Skin of body (tissue), 2 donors: ENCODE results near the gene PROKR1. TPM values are rescaled to one million over a fixed set of nuclear protein-coding genes. Genes with fewer than 3 reads are reported as not detected.
"Not testable (repeated sequence)": the region's sequence is repeated elsewhere in the genome, so short reads cannot be mapped to it uniquely, and the experiment has no call there.

Experiments
- DNase-seq: peaks from one replicate; lab custom pipeline; 2025; lab: John Stamatoyannopoulos, UW
- total RNA-seq: library from RNA; depleted of rRNA; stranded (reverse); fragments of >200 nt; gene quantifications from one replicate; pipeline ENCODE4 v1.2.3, GENCODE V29; 2014

Gene PROKR1
- total RNA-seq, 1 donor from 2014 or later, result 0.10 TPM

DNA sequence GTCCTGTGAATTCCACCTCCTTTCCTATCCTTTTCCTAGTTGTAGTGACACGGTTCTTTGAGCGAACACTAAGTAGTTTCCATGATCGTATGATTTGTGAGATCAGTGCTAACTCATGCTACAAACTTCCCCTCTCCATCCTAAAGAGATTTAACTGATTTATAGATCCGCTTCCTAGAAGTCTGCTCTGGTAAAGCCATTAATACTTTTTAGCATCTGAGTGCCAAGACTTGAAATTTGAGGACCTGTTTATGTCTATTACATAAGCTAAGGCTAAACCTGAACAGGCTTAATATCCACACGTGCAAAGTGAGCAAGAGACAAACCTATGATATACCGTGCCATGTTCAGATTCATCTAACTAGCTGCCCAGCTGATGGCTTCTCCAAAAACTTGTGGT is 14.9 kb downstream of the PROKR1 start:
- DNase-seq, result peak; percentile 47

DNA sequence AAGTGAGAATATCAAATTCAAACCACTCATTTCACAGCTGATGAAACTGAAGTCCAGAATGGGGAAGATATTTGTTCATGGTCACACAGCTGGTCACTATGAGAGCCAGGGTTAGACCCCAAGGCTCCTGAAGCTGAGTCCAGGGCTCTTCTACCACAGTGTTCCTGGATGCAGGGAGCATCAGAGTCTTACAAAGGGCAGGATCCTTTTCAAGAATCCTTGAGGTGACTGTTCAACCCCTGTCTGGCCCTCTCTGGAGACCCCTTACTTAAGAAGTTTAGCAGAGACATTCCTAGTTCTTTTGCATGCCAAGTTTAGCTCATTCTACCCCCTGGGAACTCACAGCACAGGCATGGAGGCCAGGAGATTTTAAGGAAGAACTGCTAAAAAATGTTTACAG is 15.7 kb downstream of the PROKR1 start:
- no peak for DNase-seq

DNA sequence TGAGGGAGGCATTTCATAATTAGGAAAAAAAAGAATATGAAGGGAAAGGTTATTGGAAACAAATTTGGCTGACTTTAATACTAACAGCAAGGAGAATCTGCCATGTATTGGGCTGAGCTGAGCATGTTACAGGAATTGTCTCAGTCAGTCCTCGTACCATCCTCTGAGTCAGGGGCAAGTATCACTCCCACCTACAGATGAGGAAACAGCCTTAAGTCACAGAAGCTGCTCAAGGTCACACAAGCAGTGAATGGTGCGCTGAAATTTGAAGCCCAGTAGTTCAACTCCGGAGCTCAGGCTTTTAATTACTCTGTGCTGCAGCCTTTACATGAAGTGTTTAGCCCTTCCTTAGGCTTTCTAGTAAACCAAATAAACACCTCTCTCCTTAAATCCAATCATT is 17.3 kb downstream of the PROKR1 start:
- no peak for DNase-seq

DNA sequence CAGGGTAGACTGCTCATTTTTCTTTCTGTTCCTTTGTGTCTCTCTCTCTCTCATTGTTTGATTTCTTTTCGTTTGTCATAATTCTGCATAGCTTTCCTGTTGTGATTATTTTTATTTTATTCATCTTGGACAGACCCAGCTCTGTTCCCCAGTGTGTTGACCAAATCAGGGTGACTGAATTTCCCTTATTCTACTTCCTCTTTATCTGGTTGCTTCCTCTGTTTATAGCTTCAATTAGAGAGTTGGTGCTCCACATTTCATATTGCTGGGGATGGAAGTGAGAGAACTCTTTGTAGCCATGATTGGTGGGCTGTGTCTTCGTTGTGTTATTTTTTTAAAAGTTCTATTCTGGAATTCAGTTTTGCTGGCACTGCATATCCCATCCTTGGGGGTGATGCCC is 19.1 kb downstream of the PROKR1 start:
- DNase-seq, result no peak

DNA sequence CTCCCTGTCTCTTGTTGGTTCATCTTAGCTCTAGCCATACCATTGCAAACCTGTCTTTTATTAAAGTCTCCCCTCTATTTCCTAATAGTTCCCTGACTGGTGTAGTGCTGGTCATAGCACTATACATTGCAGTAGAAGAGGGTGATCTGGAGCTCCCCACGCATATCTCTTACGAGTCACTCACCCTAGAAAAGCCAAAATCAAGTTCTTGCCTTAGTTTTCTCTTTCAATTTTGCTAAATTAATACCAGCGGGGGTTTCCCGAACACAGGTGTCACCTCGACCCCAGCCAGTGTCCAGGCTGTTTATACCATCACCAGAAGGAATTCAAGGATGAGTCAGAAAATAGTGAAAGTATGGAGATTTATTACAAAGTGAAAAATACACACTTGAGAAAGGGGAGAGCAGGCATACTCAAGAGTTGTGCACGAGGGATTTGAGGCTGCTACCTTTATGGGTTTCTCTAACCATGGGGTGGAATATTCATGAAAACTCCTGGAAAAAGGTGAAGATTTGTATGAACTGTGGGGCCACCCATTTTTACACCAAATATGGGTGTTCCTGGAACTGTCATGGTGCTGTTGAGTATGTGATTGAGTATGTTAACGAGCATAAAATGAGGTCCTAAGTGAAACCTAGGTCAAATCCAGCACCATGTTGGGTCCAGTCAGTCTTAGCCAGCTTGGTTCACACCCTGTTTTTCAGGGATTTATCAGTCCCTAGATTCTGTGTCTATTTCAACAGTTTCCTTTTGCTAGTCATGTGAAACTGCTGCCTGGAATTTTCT is 20.2 kb downstream of the PROKR1 start:
- no peak for DNase-seq

DNA sequence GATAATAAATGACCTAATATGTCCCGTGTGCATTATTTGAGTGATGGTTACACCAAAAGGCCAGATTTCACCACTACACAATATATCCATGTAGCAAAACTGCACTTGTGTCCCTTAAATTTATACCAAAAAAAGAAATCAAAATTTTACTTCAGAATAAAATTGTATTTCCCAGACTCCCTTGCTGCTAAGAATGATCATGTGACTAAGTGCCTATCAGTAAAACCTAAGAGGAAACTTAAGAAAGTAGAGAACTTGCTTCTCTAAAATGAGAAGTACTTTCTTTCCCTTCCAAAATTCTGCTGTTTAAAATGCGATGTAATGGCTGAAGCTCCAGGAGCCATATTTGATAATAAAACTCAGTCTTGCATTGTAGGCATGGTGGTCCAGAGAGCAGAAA is 24.0 kb downstream of the PROKR1 start:
- no peak for DNase-seq

DNA sequence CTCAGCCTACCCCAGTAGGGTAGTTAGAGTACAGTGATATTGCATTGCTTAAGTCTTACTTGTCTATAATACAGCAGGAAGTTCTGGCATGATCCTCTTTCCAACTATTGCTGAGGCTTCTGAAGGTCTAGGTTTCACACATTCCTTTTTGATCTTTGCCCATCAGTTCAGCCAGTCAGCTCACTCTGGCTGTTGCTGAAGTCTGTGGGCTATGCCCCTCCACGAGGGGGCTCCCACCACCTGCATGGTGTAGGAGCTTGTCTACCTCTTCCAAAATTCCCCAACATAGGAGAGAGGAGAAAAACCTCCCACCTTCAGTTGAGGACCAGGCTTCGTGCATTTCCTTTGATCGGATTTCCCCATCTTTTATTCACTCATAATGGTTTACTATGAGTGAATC is 26.3 kb downstream of the PROKR1 start:
- no peak for DNase-seq

DNA sequence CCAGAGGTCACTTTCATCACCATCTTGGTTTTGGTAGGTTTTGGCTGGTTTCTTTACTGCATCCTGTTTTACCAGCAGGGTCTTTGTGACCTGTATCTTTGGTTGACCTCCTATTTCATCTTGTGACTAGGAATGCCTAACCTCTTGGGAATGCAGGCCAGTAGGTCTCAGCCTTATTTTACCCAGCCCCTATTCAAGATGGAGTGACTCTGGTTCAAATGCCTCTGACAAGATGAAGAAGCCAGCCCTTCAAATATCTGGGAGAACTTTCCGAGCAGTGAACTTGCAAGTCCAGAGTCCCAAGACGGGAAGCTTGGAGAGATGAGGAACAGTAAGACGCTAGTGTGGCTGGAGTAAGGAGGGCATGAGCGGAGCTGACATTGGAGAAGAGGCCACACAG is 28.6 kb downstream of the PROKR1 start:
- no peak for DNase-seq

DNA sequence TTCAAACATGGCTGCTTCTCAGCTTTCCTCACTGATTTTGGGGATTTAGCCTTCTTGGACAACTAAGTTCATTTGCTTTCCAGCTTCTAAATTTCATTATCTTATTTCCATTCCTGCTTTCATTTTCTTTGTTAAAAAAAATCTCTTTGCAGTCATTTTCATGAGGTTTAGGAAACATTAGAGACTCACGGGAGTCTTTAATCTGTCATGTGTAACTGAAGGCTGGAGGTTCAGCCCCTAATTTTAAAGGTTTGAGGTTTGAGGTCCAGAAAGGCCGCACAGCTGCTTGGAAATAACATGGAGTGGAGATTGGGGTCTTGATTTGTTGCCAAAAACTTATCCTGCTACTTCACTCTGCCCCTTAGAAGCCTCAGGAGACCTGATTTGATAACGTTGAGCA is 30.3 kb downstream of the PROKR1 start:
- no peak for DNase-seq

DNA sequence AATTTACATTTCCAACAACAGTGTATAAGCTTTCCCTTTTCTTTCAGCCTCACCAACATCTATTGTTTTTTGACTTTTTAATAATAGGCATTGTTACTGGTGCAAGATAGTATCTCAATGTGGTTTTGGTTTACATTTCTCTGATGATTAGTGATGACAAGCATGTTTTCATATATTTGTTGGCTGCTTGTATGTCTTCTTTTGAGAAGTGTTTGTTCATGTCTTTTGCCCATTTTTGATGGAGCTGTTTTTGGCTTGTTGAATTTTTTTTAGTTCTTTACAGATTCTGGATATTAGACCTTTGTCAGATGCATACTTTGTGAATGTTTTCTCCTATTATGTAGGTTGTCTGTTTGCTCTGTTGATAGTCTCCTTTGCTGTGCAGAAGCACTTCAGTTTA is 32.1 kb downstream of the PROKR1 start:
- DNase-seq, result no peak

DNA sequence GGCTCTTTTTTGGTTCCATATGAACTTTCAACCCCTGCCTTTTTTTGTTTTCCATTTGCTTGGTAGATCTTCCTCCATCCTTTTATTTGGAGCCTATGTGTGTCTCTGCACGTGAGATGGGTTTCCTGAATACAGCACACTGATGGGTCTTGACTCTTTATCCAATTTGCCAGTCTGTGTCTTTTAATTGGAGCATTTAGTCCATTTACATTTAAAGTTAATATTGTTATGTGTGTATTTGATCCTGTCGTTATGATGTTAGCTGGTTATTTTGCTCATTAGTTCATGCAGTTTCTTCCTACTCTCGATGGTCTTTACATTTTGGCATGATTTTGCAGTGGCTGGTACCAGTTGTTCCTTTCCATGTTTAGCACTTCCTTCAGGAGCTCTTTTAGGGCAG is 34.5 kb downstream of the PROKR1 start:
- not testable (repeated sequence) for DNase-seq

DNA sequence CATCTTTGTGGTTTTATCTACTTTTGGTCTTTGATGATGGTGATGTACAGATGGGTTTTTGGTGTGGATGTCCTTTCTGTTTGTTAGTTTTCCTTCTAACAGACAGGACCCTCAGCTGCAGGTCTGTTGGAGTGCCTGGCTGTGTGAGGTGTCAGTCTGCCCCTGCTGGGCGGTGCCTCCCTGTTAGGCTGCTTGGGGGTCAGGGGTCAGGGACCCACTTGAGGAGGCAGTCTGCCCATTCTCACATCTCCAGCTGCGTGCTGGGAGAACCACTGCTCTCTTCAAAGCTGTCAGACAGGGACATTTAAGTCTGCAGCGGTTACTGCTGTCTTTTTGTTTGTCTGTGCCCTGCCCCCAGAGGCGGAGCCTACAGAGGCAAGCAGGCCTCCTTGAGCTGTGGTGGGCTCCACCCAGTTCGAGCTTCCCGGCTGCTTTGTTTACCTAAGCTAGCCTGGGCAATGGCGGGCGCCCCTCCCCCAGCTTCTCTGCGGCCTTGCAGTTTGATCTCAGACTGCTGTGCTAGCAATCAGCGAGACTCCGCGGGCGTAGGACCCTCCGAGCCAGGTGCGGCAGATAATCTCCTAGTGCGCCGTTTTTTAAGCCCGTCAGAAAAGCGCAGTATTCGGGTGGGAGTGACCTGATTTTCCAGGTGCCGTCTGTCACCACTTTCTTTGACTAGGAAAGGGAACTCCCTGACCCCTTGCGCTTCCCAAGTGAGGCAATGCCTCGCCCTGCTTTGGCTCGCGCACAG is 36.0 kb downstream of the PROKR1 start:
- DNase-seq, result not testable (repeated sequence)

DNA sequence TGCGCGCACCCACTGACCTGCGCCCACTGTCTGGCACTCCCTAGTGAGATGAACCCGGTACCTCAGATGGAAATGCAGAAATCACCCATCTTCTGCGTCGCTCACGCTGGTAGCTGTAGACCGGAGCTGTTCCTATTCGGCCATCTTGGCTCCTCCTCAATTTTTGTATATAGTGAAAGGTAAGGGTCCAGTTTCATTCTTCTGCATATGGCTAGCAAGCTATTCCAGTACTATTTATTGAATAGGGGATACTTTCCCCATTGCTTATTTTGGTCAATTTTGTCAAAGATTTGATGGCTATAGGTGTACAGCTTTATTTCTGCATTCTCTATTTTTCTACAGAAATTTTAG is 36.5 kb downstream of the PROKR1 start:
- not testable (repeated sequence) for DNase-seq

DNA sequence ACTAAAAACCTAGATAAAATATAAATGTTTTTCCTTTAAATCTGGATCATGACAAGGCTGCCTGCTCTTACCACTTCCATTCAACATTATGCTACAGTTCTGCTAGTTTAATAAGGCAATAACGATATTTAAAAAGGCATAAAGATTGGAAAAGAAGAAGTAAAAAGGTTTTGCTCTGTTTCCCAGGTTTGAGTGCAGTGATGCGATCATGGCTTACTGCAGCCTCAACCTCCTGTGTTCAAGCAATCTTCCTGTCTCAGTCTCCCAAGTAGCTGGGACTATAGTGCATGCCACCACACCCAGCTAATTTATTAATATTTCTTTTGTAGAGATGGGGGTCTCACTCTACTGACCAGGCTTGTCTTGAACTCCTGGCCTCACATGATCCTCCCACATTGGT is 40.8 kb downstream of the PROKR1 start:
- DNase-seq, result no peak

DNA sequence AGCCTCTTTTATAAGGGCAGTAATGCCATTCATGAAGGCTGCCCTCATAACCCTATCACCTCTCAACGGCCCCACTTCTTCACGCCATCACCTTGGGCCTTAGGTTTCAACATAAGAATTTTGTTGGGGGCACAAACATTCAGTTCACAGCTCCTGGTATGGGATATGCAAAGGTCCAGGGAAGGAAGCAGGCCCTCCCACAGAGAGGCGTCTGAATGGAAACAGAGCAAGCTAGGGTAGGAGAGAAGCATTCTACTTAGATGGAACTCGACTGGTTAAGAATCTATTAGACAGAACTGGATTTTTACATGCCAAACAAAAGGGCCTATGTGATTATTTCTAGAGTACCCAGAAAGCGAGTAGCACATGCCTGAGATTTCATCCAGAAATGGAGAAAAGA is 42.8 kb downstream of the PROKR1 start:
- DNase-seq, result no peak

DNA sequence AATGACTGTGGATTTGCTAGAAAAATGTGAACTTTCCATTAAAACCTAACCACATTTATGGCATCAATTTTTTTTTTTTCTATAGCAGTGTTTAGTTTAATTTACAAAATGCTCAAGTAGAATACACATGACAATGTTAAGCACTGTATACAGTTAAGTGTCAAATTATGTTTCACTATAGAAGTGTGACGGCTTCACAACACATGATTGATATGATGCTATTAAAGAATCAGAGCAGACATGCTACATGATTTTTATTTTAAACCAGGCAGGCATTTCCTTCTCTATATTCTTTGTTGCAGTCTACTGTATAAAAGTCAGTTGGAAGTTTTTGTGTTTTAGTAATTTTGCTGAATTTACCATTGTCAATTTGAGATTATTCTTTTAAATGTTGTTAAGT is 43.6 kb downstream of the PROKR1 start:
- DNase-seq, result no peak

DNA sequence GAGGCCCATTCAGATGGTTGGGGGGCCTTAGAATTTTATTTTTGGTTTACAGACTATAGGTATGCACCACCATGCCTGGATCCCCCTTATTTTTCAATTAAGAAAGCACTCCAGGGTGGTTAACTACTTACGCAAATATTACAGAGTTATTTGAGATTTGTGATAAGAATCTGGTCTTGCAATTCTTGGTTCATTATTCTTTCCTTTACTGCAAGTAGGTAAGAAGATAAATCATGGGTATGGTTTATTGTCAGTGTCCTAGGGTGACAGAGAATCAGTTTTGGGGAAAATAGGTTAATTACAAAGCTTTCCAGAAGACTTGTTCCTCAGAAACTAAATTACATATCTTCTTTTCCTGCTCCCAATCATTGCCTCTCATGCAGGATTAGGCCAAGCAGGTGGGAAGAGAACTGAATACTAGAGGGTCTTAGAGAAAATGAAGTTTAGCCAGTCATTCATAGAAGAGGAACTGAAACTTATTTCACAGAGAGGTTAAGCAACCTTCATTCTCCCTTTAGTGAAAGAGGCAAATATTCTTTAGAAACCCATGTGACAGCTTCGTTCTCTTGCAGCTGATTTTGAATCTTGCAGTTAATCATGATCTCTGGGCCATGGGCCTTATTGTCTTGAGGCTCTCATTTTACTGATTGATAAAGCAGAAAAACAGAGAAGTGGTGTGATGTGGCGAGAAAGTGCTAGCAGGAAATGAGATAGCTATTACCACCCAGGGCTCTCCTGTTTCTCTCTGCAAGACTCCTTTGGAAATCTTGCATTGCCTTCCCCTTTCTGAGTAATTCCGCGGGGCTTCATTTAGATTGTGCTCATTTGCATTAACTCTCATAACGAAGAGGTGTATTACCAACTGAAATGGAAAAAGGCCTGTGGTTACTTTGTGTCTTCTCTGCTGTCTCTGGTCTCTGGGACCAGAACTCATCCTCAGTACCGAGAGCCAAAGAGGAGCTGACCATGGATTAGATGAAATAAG is 46.5 kb downstream of the PROKR1 start:
- no peak for DNase-seq

DNA sequence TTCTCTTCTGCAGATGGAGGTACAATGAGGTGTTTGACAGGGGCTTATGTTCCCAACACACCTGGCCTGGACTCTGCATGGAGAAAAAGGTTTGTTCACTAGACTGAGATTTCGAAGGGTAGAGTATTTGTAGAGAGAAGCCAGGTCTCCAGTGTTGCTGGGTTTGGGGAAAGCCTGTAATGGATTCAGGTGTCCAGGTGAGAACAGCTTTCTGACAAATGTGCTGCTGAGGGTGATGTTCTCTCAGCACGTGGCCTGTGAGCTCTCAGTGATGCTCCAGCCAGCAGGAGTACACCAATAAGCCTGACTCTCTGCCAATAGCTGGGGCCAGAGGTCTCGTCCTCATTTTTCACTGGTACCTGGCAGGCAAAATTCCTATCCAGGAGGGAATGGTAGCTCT is 47.5 kb downstream of the PROKR1 start:
- no peak for DNase-seq

DNA sequence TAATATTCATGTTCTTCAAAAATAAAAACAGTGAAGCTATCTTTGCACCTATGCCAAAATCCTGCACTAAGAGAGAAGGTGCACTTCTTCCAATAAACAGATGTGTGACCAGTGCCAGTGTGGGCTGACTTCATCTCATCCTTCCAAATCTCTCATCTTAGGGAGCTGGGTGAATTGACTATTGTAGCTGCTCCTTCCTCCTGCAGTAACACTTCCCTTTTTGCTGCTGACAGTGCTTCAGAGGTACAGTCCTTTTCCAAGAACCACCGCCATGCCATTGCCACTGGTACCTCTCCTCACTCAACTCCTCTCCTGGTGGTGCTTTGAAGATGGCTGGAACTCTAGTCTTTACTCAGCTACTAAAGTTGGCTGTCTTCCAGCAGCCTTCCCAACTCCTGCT is 49.1 kb downstream of the PROKR1 start:
- no peak for DNase-seq

DNA sequence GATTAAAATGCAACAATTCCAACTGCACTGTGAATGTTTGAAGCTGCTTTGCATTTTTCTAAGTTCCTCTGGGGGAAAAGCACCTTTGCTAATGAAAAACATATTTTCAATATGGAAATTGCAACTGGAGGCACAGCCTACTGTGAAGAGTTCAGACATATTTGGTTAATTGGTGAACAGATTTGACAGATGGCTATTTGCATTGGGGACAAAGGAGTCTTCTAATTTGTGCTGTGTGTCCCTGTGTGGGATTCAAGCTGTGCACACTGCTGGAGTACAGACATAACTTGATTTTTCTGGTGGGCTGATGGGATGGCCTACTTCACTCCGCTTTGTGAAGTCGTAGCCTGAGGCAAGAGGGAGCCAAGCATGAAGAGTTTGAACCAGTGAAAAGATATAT is 50.6 kb downstream of the PROKR1 start:
- DNase-seq, result no peak

DNA sequence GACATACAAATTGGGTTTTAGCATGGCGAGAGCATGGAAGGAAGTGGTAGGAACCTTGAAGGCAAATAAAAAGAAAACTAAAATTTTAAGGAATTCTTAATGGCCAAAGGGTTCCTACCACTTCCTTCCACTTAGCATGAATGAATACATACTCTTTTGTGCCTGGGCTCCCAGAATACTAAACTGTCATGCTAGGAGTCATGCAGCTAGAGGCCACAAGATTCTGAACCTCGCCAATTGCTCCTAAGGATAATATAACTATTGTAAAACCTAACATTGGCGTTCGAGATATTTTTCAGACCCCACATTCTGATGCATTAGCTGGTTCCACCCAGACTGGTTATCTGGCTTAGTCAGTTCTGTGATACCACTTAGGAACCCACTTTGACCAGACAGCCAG is 52.6 kb downstream of the PROKR1 start:
- no peak for DNase-seq

DNA sequence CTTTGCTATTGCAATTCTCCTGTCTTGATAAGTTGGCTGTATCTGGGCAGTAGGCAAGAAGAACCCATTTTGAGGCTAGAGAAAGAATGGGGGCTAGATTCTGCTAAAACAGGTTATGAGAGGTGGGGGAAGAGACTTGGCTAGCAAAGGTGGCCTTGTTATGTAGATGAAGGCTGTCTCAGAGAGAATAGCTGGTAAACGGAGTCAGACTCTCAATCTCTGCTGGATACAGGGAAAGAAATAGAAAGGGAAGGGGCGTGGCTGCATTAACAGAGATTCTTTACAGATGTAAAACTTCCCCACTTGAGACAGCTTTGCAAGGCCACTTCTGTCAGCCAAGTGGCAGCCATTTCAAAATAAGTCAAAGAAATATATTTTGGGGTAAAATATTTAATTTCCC is 53.2 kb downstream of the PROKR1 start:
- DNase-seq, result no peak
